CD4-positive, alpha-beta T cell (primary cell): ENCODE results near the gene STK35. TPM values are rescaled to one million over a fixed set of nuclear protein-coding genes. Genes with fewer than 3 reads are reported as not detected.
"Not testable (repeated sequence)": the region's sequence is repeated elsewhere in the genome, so short reads cannot be mapped to it uniquely, and the experiment has no call there.

Source experiments
- ATAC-seq: fragments of 200-7000 bp; cut with Tn5 transposase; one replicate; pipeline ENCODE4 v1.10.0; 2022; ENCODE audit warnings: mild to moderate bottlenecking; ENCODE audit not compliant: poor library complexity
- CTCF ChIA-PET: fragments of 350-600 bp; sonication (Branson Sonifier 250); formaldehyde crosslinking; loops from one replicate; lab custom pipeline; 2021; ENCODE audit warnings: antibody characterized with exemption, inconsistent platforms; lab: Charles Lee
- POLR2A ChIA-PET: fragments of 350-600 bp; sonication (Branson Sonifier 250); formaldehyde crosslinking; loops from one replicate; lab custom pipeline; 2021; ENCODE audit warnings: antibody characterized with exemption, inconsistent platforms; lab: Charles Lee
- DNase-seq, 14 experiments: peaks; one replicate each; pipeline ENCODE4 v3.0.0-alpha.2; 2013 to 2020; ENCODE audit warnings: mixed read lengths in 2 of 14
- H3K27ac ChIP-seq, 2 donors: one replicate each; pipeline versions ENCODE4 v1.5.1 to v1.7.0; 2013; ENCODE audit warnings: low read length in 2 of 2, low read depth in 1 of 2, mild to moderate bottlenecking in 1 of 2
- H3K27me3 ChIP-seq, 2 experiments: 1 replicate in 1 of 2; 2 replicates in 1 of 2; pipeline versions ENCODE4 v1.6.1 to v1.7.0; 2013; ENCODE audit warnings: low read length in 2 of 2, control low read depth in 1 of 2, mild to moderate bottlenecking in 1 of 2, moderate library complexity in 1 of 2; ENCODE audit not compliant: insufficient read depth in 2 of 2, control insufficient read depth in 1 of 2
- H3K36me3 ChIP-seq: one replicate; pipeline ENCODE4 v1.6.1; 2013; ENCODE audit warnings: low read length, control low read depth; ENCODE audit not compliant: insufficient read depth
- H3K4me1 ChIP-seq: one replicate; pipeline ENCODE4 v1.6.1; 2013; ENCODE audit warnings: low read length, control low read depth; ENCODE audit not compliant: insufficient read depth
- H3K4me3 ChIP-seq: one replicate; pipeline ENCODE4 v1.5.1; 2013; ENCODE audit warnings: mild to moderate bottlenecking, low read length, moderate library complexity
- H3K9me3 ChIP-seq, 2 experiments: 1 replicate in 1 of 2; 2 replicates in 1 of 2; pipeline versions ENCODE4 v1.6.1 to v1.7.0; 2013; ENCODE audit warnings: low read length in 2 of 2, mild to moderate bottlenecking in 2 of 2, control low read depth in 1 of 2, moderate library complexity in 1 of 2; ENCODE audit not compliant: control insufficient read depth in 1 of 2, insufficient read depth in 1 of 2
- H3K27ac Mint-ChIP-seq: one replicate; pipeline ENCODE4 v1.8.0; 2020; ENCODE audit warnings: mixed read lengths
- H3K27me3 Mint-ChIP-seq: one replicate; pipeline ENCODE4 v1.8.0; 2021; ENCODE audit warnings: mixed read lengths
- H3K36me3 Mint-ChIP-seq: one replicate; pipeline ENCODE4 v1.8.0; 2021; ENCODE audit warnings: low read depth, mixed read lengths
- H3K4me1 Mint-ChIP-seq: one replicate; pipeline ENCODE4 v1.8.0; 2021; ENCODE audit warnings: low read depth, mixed read lengths
- H3K4me3 Mint-ChIP-seq: one replicate; pipeline ENCODE4 v1.8.0; 2020; ENCODE audit warnings: mild to moderate bottlenecking, mixed read lengths
- H3K9me3 Mint-ChIP-seq: one replicate; pipeline ENCODE4 v1.8.0; 2020; ENCODE audit warnings: mixed read lengths
- intact Hi-C, 2 experiments: fragments of 100-400 bp; cut with DNase I in 1 of 2; cut with micrococcal nuclease in 1 of 2; formaldehyde crosslinking; loops; one replicate each; pipeline versions ENCODE4 v1.15.1 to v1.9.0; 2023 to 2025; cut with DNase I, micrococcal nuclease
- total RNA-seq, 174 experiments: library from RNA in 2 of 174; stranded (reverse) in 2 of 174; gene quantifications; one replicate each; pipeline ENCODE4 v1.2.3 and lab custom pipeline; 2021 to 2026
- TF ChIP-seq, protein P1 (sequence below): fragments of 200-600 bp; IDR thresholded peaks from one replicate; pipeline ENCODE4 v1.8.0; 2022; ENCODE audit warnings: antibody characterized with exemption, mild to moderate bottlenecking

Gene STK35
- total RNA-seq, 2 experiments from 2014 or later: 18.9 to 19.6 TPM

GRCh38 chr20:2170404-2170803 is 68.8 kb downstream of the STK35 start:
- H3K9me3 ChIP-seq: no peaks in the 10 kb centered on the region
- no peaks in the 10 kb centered on the region for H3K36me3 ChIP-seq
- Mint-ChIP-seq H3K27me3 (peaks cover 10% of the 10 kb centered on the region), H3K36me3 (no peaks in the 10 kb centered on the region), H3K27ac (no peak overlapping the region), H3K4me1 (peaks cover 4% of the 10 kb centered on the region), H3K4me3 (no peak overlapping the region), H3K9me3 (no peaks in the 10 kb centered on the region)
- TF ChIP-seq, protein P1, sequence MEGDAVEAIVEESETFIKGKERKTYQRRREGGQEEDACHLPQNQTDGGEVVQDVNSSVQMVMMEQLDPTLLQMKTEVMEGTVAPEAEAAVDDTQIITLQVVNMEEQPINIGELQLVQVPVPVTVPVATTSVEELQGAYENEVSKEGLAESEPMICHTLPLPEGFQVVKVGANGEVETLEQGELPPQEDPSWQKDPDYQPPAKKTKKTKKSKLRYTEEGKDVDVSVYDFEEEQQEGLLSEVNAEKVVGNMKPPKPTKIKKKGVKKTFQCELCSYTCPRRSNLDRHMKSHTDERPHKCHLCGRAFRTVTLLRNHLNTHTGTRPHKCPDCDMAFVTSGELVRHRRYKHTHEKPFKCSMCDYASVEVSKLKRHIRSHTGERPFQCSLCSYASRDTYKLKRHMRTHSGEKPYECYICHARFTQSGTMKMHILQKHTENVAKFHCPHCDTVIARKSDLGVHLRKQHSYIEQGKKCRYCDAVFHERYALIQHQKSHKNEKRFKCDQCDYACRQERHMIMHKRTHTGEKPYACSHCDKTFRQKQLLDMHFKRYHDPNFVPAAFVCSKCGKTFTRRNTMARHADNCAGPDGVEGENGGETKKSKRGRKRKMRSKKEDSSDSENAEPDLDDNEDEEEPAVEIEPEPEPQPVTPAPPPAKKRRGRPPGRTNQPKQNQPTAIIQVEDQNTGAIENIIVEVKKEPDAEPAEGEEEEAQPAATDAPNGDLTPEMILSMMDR: no peak
- ChIA-PET POLR2A (no interaction called here), CTCF (no interaction called here)
- intact Hi-C loops: loop anchor here in 1 of 2 experiments (5.0 kb wide), 1 partner anchor 408 kb away; no protein-coding TSS in a partner anchor
- ATAC-seq (no peak), DNase-seq (no peak)
- no peak overlapping the region for H3K27ac ChIP-seq
- H3K27me3 ChIP-seq: peaks cover 0 to 3% of the 10 kb centered on the region in 2 experiments
- H3K4me3 ChIP-seq: no peak overlapping the region
- H3K4me1 ChIP-seq: peaks cover 5% of the 10 kb centered on the region

- ATAC-seq (no peak), DNase-seq (no peak)
- no peak overlapping the region for H3K27ac Mint-ChIP-seq
- H3K9me3 Mint-ChIP-seq: no peaks in the 10 kb centered on the region
- Histone ChIP-seq H3K4me3 (no peak overlapping the region), H3K36me3 (no peaks in the 10 kb centered on the region), H3K9me3 (no peaks in the 10 kb centered on the region), H3K27me3 (peaks cover 0 to 3% of the 10 kb centered on the region in 2 experiments), H3K4me1 (peaks cover 5% of the 10 kb centered on the region), H3K27ac (no peak overlapping the region)
- intact Hi-C loops: loop anchor here in 1 of 2 experiments (5.0 kb wide), 1 partner anchor 409 kb away; no protein-coding TSS in a partner anchor
- no peak overlapping the region for H3K4me3 Mint-ChIP-seq
- H3K27me3 Mint-ChIP-seq: peaks cover 10% of the 10 kb centered on the region
- no peaks in the 10 kb centered on the region for H3K36me3 Mint-ChIP-seq
- peaks cover 4% of the 10 kb centered on the region for H3K4me1 Mint-ChIP-seq
- CTCF ChIA-PET: interaction anchor here (1.3 kb wide), 1 partner anchor 117 kb away, joined by 4 read pairs; no protein-coding TSS in a partner anchor
- TF ChIP-seq, protein P1: no peak
- POLR2A ChIA-PET: no interaction called here
These were observed 69.7 kb downstream of the STK35 start for GRCh38 chr20:2171266-2171790.

GRCh38 chr20:2171840-2172239 is 70.2 kb downstream of the STK35 start:
- not testable (repeated sequence) for ATAC-seq, H3K27me3 ChIP-seq, H3K36me3 Mint-ChIP-seq, H3K27ac ChIP-seq, DNase-seq, H3K4me3 ChIP-seq, H3K9me3 ChIP-seq, H3K4me3 Mint-ChIP-seq, H3K36me3 ChIP-seq, H3K4me1 ChIP-seq, H3K4me1 Mint-ChIP-seq, H3K27me3 Mint-ChIP-seq, H3K27ac Mint-ChIP-seq, H3K9me3 Mint-ChIP-seq
- CTCF ChIA-PET: interaction anchor here (0.6 to 1.8 kb wide), 15 partner anchors 9 to 407 kb away, joined by 3 to 20 read pairs (median 4); no protein-coding TSS in a partner anchor
- POLR2A ChIA-PET: interaction anchor here (1.2 kb wide), 1 partner anchor 207 kb away, joined by 7 read pairs; no protein-coding TSS in a partner anchor
- intact Hi-C loops: loop anchor here (1.0 to 5.0 kb wide), 5 partner anchors 166 to 410 kb away; no protein-coding TSS in a partner anchor
